ENCODE measurements around the gene GUK1. TPM values are rescaled to one million over a fixed set of nuclear protein-coding genes. Genes with fewer than 3 reads are reported as not detected.
A peak's percentile ranks its signal among the peaks of the same experiment; 100 is the strongest.

Gene GUK1
- total RNA-seq, 1 donor from 2014 or later: 519 TPM

- no peak for TF ChIP-seq CTCF (IDR thresholded peaks at IDR 0.05; ENCODE audit: insufficient read depth, low read length, severe bottlenecking)
- Histone ChIP-seq H3K36me3 (ENCODE audit: control insufficient read depth, insufficient read depth, low read length) (no peaks in the 10 kb centered on the region), H3K27me3 (ENCODE audit: control insufficient read depth, insufficient read depth, low read length) (peaks cover 5% of the 10 kb centered on the region), H3K4me3 (ENCODE audit: low read depth, low read length) (no peak overlapping the region)
- DNase-seq (ENCODE audit: low read depth): peak; percentile 29
- FAIRE-seq: no peak
These were observed 14.8 kb downstream of the GUK1 start for GRCh38 chr1:228154670-228155571.

- peak; percentile 98 for FAIRE-seq
- Histone ChIP-seq H3K27me3 (ENCODE audit: control insufficient read depth, insufficient read depth, low read length) (peaks cover 5% of the 10 kb centered on the region), H3K36me3 (ENCODE audit: control insufficient read depth, insufficient read depth, low read length) (no peaks in the 10 kb centered on the region), H3K4me3 (ENCODE audit: low read depth, low read length) (no peak overlapping the region)
- DNase-seq (ENCODE audit: low read depth): no peak
- no peak for TF ChIP-seq CTCF (IDR thresholded peaks at IDR 0.05; ENCODE audit: insufficient read depth, low read length, severe bottlenecking)
These were observed 15.8 kb downstream of the GUK1 start for GRCh38 chr1:228155596-228156514.

- DNase-seq (ENCODE audit: low read depth): no peak
These were observed 16.4 kb downstream of the GUK1 start for GRCh38 chr1:228156515-228156881.

GRCh38 chr1:228156941-228157728, 17.1 kb downstream of the GUK1 start:
- no peaks in the 10 kb centered on the region for H3K36me3 ChIP-seq (ENCODE audit: control insufficient read depth, insufficient read depth, low read length)
- H3K27me3 ChIP-seq (ENCODE audit: control insufficient read depth, insufficient read depth, low read length): peaks cover 5% of the 10 kb centered on the region
- no peak overlapping the region for H3K4me3 ChIP-seq (ENCODE audit: low read depth, low read length)
- FAIRE-seq: no peak
- DNase-seq (ENCODE audit: low read depth): no peak
- no peak for TF ChIP-seq CTCF (IDR thresholded peaks at IDR 0.05; ENCODE audit: insufficient read depth, low read length, severe bottlenecking)

More at GRCh38 chr1:228156515-228156881, 16.4 kb downstream of the GUK1 start:
- Histone ChIP-seq H3K27me3 (ENCODE audit: control insufficient read depth, insufficient read depth, low read length) (peaks cover 5% of the 10 kb centered on the region), H3K4me3 (ENCODE audit: low read depth, low read length) (no peak overlapping the region), H3K36me3 (ENCODE audit: control insufficient read depth, insufficient read depth, low read length) (no peaks in the 10 kb centered on the region)
- no peak for FAIRE-seq
- no peak for TF ChIP-seq CTCF (IDR thresholded peaks at IDR 0.05; ENCODE audit: insufficient read depth, low read length, severe bottlenecking)

- Histone ChIP-seq H3K36me3 (ENCODE audit: control insufficient read depth, insufficient read depth, low read length) (no peaks in the 10 kb centered on the region), H3K4me3 (ENCODE audit: low read depth, low read length) (no peak overlapping the region), H3K27me3 (ENCODE audit: control insufficient read depth, insufficient read depth, low read length) (peaks cover 5% of the 10 kb centered on the region)
- TF ChIP-seq CTCF (IDR thresholded peaks at IDR 0.05; ENCODE audit: insufficient read depth, low read length, severe bottlenecking): no peak
- FAIRE-seq: no peak
- no peak for DNase-seq (ENCODE audit: low read depth)
These were observed 17.6 kb downstream of the GUK1 start for GRCh38 chr1:228157729-228158126.

Measured in bronchial epithelial cell (primary cell).